HG03108 (cell line): Measurements from ENCODE around the gene ZNF281.
"Not testable (repeated sequence)": the region's sequence is repeated elsewhere in the genome, so short reads cannot be mapped to it uniquely, and the experiment has no call there.

Source experiments
- ATAC-seq: cut with Tn5 transposase; IDR thresholded peaks from one replicate; pipeline ENCODE4 v1.9.1; 2021; ENCODE audit warnings: moderate library complexity; ENCODE audit not compliant: unreplicated experiment

The ZNF281 gene

DNA sequence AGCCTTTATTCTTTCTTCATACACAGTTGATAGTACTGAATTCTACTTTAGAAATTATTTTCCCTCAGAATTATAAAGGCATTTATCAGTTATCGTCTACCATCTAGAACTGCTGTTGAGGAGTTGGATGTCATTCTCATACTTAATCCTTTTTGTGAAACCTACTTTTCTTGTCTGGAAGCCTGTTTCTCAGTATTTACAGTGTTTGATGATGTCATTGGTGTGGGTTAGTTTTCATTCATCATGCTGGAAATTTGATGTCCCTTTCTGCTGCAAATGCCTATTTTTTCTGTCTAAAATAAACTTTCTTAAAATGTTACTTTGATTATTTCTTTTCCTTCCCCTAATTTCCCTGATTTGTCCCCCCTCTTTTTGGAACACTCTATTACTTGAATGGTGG lies 22.8 kb upstream of the ZNF281 start:
- ATAC-seq: no peak

DNA sequence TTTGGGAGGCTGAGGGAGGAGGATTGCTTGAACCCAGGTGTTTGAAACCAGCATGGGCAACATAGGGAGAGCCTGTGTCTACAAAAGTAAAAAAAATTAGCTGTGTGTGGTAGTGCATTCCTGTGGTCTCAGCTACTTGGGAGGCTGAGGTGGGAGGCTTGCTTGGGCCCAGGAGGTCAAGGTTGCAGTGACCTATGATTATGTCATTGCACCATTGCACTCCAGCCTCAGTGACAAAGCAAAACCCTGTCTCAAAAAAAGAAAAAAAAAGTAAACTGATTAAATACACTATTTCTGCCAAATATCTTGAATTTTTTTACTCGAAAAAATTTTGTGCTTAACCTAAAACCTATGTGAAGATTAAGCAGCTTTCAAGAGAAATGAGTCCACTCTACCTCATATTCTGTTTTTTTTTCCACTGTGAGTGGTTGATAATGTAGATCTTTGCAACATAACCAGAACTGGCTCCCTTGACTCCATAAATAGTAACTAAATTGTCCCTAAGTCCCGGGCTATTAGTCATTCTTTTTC lies 19.4 kb upstream of the ZNF281 start:
- ATAC-seq: no peak

DNA sequence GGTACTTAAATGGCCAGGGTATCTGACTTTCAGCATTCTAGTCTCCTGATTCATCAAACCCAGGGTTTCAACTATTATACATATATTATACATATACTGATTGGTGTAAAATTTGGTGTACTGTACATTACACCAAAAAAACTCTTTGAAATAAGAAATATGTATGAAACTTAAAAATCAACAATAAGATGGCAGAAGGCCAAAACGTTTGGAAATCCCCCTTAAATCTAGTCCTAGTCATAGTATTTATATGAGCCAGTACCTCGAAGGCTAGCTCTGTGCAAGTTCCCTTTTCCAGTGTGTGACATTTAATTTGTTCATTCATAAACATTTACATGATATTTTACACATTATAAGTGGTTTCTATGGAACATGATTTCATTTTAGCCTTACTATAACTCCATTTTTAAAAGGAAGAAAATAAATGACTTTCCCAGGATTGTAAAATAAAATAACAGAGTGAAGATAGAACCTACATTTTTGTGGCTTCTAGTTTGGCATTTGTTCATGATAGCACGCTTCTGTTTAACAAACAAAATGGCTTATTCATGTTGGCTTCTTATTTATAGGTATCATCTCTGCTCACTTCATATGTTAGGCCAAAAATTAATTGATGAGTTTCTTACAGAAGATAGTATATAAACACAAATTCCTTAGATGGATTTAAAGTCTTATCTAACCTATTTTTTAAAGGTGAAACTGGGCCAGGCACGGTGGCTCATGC lies 18.8 kb upstream of the ZNF281 start:
- no peak for ATAC-seq

DNA sequence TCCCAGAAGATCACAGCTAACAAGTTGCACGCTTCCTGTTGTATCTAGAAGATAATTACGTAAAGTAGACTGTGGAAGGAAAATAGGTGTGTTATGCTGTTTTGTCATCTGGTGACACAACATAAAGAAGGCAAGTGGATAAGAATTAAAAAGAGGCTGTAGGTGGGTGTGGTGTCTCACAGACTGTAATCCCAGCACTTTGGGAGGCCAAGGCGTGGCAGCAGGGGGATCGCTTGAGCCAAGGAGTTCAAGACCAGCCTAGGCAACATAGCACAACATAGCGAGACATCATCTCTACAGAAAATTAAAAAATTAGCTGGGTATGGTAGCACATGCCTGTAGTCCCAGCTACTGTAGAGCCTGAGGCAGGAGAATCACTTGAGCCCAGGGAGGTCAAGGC lies 17.9 kb upstream of the ZNF281 start:
- ATAC-seq: no peak

DNA sequence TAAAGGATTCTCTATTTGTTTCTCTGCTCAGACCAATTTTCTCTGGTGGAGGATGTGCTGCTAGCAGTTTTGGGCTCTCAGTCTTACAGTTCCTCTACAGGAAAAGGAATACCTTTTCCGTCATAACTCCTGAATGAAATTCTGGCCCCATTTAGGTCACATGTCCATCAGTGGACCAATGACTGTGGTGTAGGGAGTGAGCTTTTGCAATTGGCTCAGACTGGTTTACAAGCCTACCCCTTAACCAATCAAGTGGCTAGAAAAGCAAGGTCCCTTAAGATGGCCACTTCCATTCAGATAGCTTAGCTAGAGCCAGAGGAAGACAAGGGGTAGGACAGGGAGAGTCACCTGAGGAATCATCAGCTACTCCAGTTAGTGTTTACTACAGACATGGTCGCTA lies 16.4 kb upstream of the ZNF281 start:
- no peak for ATAC-seq

DNA sequence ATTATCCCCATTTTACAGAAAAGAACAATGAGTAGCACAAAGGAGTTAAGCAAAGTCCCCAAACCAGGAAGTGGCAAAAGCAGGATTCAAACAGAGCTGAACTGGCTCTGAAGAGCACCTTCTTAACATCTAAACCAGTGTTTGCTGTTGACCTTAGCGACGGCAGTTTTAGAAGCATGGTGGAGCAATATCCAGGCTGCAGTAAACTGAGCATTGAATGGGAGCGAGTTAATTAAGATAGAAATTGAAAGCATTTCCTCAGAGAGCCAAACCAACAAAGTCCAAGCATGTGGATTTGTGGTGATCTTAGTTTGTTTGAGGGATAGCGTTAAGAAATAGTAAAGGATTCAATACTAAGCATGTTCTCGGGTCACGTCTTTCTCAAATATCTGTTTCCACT lies 13.4 kb upstream of the ZNF281 start:
- no peak for ATAC-seq

DNA sequence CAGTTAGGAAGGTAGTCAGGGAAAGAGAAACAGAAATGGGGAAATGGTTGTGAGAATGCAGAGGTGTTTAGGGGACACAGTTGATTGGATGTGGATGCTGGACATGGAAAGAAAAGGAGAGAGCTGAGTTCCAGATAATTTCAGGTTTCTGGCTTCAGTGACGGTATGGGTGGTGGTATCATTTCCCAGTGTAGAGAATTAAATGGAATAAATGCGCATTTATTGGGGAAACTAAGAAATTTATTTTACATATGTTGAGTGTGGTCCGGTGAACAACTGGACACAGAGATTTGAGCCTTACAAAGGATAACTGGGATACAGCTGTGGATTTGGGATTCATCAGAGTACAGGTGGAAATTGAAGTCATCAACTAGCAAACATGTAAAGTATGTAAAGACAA lies 12.4 kb upstream of the ZNF281 start:
- ATAC-seq: no peak

DNA sequence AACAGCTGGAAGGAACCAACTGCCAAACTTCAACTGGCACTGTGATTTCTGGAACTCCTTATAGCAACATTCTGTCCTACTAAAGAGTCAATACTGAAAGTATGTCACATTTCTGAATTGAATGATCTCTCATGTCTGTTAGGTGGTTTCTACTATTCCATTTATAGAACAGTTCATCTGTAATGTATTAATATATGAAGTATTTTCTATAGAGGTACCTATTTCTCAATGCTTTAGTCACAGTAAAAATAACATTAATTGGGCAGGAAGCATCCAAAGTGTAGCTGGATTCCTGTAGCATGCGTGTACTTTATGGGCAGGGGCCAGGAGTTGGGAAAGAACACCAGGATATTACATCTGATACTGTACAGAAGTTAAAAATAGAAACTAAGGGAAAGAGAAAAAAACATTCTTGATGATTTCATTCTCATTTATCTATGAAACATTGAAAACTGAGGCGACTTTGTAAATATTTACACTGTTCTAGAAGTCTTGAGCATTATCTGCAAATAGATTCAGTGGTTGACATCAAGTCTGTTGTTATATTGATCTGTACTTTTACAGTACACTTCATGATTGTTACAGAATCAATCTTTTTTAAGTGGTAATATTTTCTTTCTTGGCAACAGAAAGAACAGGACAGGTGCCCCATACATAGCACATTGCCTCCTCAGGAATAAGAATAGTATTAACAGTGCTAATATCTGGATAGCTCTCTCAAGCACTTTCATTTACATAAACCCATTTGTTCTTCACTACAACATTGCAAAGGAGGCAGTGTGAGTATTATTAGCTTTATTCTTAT lies 6.2 kb upstream of the ZNF281 start:
- peak; percentile 86 for ATAC-seq

GRCh38 chr1:200415227-200415626 lies 5.4 kb upstream of the ZNF281 start:
- ATAC-seq: peak; percentile 63

- ATAC-seq: no peak
Measured at GRCh38 chr1:200414657-200415056, 4.8 kb upstream of the ZNF281 start.

- ATAC-seq: not testable (repeated sequence)
Measured at GRCh38 chr1:200413766-200414165, 3.9 kb upstream of the ZNF281 start.

- no peak for ATAC-seq
Measured at GRCh38 chr1:200411406-200412257, 1.8 kb upstream of the ZNF281 start.

- ATAC-seq: no peak
Measured at GRCh38 chr1:200410566-200410878, 686 bp upstream of the ZNF281 start.

DNA sequence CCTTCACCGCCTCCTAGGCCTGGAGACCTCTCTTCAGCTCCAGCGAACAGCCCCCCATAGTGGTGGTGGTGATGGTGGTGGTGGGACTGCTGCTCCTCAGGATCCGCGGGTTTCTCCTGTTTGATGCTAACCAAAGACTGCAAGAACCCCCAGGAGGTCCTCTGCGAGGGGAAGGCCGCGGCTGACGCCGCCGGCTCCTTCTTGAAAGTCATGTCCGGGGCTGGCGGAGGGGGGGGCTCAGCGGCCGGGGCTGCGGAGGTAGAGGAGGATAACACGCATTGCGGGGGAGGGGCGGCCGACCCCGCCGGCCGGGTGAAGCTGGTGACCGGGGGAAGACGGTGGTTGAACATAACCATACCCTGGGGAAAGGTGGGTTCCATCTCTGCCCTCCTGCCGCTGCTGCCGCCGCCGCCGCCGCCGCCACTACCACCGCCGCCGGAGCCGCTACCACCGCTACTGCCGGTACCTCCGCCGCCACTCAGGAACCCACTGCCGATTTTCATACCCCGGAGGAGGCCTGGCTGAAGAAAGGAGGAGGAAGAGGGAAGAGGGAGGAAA lies 554 bp downstream of the ZNF281 start:
- ATAC-seq: peak; percentile 16

DNA sequence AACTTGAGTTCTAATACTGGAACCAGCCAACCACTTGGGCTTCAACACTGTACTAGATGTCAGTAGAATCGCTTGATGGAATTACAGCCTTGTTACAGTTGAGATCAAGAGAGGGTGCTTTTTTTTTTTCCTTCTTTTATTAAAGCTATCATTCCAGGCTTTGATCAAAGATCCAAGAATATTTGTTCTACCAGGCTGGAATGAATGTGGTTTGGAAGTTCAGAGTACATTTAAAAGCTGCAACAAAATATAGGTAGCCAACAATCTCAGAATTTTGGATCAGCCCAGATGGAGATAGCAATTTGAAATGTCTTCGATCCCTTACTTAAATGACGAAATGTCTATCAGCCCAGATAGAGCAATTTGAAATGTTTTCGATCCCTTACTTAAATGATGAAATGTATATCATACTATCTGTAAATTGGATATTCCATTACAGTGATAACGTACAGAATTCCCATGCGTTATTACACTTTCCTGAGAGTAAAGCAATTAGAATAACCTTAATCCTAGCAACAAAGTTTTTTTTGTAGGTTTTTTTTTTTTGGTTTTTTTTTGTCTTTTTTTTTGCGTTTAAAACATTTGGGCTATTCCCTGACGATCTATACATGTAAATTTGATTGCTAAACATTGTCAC lies 3.6 kb downstream of the ZNF281 start:
- ATAC-seq: no peak

- no peak for ATAC-seq
Measured at GRCh38 chr1:200405264-200405663, 4.6 kb downstream of the ZNF281 start.

DNA sequence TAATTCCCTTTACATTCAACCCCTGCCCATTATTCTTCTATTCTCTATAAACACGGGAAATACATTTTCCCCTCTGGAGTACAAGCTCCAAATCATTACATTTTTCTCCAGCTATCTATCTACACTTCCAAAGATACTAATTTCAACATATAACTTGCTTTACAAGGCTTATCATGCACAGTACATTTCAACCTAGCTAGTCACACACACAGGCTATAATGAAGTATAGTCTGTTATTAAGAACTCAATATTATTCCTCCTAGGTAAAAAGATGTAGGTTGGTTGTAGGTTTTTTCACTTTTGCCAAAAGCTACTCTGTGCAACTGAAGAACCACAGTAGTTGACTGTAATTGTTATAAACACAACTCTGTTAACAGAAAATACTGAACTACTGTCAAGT lies 8.1 kb downstream of the ZNF281 start:
- no peak for ATAC-seq

- ATAC-seq: no peak
Measured at GRCh38 chr1:200401263-200401662, 8.6 kb downstream of the ZNF281 start.

- ATAC-seq: no peak
Measured at GRCh38 chr1:200400556-200400955, 9.3 kb downstream of the ZNF281 start.

GRCh38 chr1:200399860-200400259 lies 10.0 kb downstream of the ZNF281 start:
- no peak for ATAC-seq

GRCh38 chr1:200398373-200398772 lies 11.5 kb downstream of the ZNF281 start:
- ATAC-seq: no peak
